Hepatocyte (in vitro differentiated cells): ENCODE data around the gene CCDC86.

Experiments
- EZH2 ChIP-seq: fragments of 200-600 bp; sonication (generic); IDR thresholded peaks from 2 replicates; pipeline ENCODE4 v1.6.1; 2016; ENCODE audit warnings: antibody characterized with exemption, mild to moderate bottlenecking, borderline replicate concordance
- EZH2phosphoT487 ChIP-seq: fragments of 200-600 bp; sonication (generic); IDR thresholded peaks from one replicate; pipeline ENCODE4 v1.6.1; 2018; ENCODE audit warnings: antibody characterized with exemption, mild to moderate bottlenecking, low read depth, moderate library complexity; ENCODE audit not compliant: unreplicated experiment, severe bottlenecking
- TF ChIP-seq, protein P1 (sequence below): fragments of 200-600 bp; sonication (generic); IDR thresholded peaks from 2 replicates; pipeline ENCODE4 v1.5.1; 2016; ENCODE audit warnings: antibody characterized with exemption, mild to moderate bottlenecking; ENCODE audit not compliant: poor library complexity

GRCh38 chr11:60880643-60881282 lies 38.9 kb downstream of the CCDC86 start:
- TF ChIP-seq EZH2 (no peak), EZH2phosphoT487 (no peak)
- TF ChIP-seq, protein P1, sequence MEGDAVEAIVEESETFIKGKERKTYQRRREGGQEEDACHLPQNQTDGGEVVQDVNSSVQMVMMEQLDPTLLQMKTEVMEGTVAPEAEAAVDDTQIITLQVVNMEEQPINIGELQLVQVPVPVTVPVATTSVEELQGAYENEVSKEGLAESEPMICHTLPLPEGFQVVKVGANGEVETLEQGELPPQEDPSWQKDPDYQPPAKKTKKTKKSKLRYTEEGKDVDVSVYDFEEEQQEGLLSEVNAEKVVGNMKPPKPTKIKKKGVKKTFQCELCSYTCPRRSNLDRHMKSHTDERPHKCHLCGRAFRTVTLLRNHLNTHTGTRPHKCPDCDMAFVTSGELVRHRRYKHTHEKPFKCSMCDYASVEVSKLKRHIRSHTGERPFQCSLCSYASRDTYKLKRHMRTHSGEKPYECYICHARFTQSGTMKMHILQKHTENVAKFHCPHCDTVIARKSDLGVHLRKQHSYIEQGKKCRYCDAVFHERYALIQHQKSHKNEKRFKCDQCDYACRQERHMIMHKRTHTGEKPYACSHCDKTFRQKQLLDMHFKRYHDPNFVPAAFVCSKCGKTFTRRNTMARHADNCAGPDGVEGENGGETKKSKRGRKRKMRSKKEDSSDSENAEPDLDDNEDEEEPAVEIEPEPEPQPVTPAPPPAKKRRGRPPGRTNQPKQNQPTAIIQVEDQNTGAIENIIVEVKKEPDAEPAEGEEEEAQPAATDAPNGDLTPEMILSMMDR: no peak
